Measurements from ENCODE around the gene NUP153.

- no peak for TF ChIP-seq CTCF (IDR thresholded peaks at IDR 0.05)
- TF ChIP-seq EP300 (IDR thresholded peaks at IDR 0.05): no peak
Measured at GRCh38 chr6:17622144-17622543, 84.6 kb downstream of the NUP153 start.

Measured in tibial nerve (tissue), 4 donors.